Activated CD8-positive, alpha-beta memory T cell treated with anti-CD3 and anti-CD28 coated beads for 1 hour (primary cell): Measurements from ENCODE around the gene BECN2.
"Not testable (repeated sequence)": the region's sequence is repeated elsewhere in the genome, so short reads cannot be mapped to it uniquely, and the experiment has no call there.

Experiments used
- DNase-seq, 2 donors: peaks; one replicate each; pipeline ENCODE4 v3.0.0-alpha.2; 2020; ENCODE audit warnings: low read depth in 1 of 2; ENCODE audit errors: extremely low read depth in 1 of 2

BECN2 gene

DNA sequence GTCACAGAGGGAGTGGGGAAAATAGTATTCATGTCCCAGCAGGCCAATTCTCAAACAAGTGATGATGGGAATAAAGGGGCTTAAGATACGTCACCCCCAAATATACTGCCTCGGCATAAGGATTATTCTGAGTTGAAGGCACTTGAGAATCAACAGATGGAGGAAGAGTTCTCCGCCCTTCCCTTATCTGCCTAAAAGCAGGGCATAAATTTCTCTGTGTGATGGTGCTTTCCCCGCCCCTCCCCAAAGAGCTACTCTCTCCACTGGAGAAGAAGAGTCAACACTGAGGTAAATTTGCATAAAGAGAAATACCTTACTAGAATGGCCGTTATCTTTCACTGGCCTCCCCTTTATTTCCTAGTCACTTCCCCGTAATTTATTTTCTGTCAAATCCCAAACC is 18.7 kb downstream of the BECN2 start:
- no peak for DNase-seq

- no peak for DNase-seq
Observed at GRCh38 chr1:241979071-241979470, 21.5 kb downstream of the BECN2 start.

DNA sequence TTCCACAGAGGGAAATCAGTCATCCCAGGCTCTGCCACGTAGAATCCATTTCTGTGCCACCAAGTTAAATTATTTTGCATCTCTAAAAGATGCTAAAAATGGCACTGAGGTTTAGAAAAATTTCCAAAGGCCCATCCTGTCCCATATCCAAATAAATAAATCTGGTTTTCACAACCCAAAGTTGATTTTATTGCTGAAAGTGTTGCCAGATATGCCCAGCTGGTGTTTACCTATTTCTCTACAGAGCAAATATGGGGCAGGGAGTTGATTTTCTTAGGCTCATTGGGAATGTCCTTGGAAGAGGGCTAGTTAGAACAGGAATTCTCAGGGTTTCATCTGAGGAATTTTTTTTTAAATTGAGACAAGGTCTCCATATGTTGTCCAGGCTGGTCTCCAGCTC is 22.4 kb downstream of the BECN2 start:
- no peak for DNase-seq

- DNase-seq, result no peak
Observed at GRCh38 chr1:241985787-241986186, 28.2 kb downstream of the BECN2 start.

GRCh38 chr1:241988389-241988930 is 30.9 kb downstream of the BECN2 start:
- DNase-seq, result not testable (repeated sequence)

DNA sequence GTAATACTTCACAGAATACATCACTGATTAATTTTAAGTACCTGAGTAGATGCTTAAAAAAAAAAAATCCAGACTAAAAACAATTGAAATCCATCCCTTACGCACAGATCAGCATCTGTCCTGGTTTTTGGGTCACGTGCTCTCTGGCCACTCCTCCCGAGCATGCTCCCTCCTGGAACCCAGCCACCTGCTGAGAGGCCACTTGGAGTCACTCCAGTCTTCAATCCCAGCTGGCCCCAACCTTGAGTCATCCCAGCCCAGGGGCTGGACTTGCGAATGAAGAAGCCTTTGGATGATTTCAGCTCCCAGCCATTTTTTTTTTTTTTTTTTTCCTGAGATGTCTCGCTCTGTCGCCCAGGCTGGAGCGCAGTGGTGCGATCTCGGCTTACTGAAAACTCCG is 32.5 kb downstream of the BECN2 start:
- no peak for DNase-seq

DNA sequence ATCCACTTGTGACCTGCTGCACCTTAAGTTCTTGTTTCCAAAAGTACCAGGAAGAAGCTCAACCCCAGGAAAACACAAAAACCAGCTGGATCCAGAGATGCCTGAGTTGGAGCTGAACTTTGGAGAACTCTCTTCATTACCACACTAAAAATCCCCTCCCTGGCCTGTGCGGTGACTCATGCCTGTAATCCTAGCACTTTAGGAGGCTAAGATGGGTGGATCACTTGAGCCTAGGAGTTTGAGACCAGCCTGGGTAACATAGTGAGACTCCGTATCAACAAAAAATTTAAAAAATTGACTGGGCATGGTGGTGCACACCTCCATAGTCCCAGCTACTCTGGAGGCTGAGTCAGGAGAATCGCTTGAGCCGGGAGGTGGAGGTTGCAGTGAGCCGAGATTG is 35.2 kb downstream of the BECN2 start:
- DNase-seq, result no peak

GRCh38 chr1:241994171-241994570 is 36.6 kb downstream of the BECN2 start:
- no peak for DNase-seq

DNA sequence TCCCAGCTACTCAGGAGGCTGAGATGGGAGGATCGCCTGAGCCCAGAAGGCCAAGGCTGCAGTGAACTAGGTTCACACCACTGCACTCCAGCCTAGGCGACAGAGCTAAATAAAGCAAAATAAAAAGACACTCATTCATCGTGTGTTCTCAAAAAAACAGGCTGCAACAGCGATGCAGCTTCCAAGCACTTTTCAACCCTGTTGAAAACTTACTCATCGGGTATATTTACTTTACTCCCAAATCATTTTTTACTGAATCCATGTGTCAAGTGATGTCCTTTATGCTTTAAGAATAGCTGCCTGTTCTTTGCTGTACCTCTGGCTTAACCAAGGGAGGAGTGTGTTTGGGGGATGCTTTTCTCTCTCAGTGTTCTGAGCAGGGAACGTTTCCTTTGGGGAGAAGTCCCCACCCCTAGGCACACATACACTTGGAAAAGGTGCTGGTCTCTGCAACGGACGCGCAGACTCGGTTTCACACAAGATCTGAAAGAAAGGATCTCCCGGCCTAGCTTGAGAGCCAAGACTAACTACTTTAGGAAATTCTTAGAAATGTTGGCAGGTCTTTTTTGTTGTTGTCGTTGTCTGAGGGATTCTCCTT is 39.9 kb downstream of the BECN2 start:
- no peak for DNase-seq

- peak in 1 of 2 donors; percentile 26 for DNase-seq
Observed at GRCh38 chr1:241998412-241998921, 40.9 kb downstream of the BECN2 start.

- no peak for DNase-seq
Observed at GRCh38 chr1:241999026-241999425, 41.5 kb downstream of the BECN2 start, which contains the start of gene MAP1LC3C. TSS of gene MAP1LC3C (minus strand) at chr1:241999098. CDS start at chr1:241999008, 90 bp downstream.

GRCh38 chr1:242000434-242000833 is 42.9 kb downstream of the BECN2 start:
- DNase-seq, result no peak

DNA sequence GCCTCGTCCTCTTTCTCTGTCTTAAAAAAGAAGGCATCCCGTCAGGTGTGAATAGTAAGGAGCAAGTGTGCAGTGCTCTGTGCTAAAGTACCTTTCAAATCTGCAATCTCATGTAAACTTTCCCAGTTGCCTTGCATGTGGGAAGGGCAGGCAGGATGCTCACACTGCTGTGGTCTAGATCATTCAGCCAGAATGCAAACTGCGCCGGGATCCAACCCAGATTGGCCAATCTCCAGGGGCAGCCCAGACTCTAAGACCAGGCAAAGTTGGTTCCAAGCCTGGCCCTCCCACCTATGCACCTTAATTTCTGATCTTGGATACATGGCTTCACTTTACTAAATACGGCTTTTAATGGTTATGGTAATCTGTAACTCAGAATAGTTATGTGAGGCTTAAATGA is 44.5 kb downstream of the BECN2 start:
- no peak for DNase-seq

DNA sequence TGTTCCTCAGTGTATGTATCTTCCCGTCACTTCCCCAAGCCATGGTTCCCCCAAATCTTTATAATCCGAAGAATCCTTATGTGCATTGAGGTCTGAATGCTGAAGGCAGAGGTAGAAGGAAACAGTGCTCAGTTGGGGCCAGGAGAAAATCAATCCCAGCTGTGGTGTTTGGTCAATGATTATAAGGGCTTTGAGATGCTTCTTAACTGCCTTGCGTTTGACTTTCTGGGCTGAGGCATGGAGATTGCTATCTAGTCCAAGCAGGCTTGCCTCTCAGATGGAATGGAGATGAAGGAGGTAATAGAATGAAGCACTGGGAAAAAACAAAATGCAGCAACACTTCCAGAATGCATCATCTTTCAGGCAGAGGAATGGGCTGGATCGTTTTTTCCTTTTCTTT is 44.9 kb downstream of the BECN2 start:
- no peak for DNase-seq

DNA sequence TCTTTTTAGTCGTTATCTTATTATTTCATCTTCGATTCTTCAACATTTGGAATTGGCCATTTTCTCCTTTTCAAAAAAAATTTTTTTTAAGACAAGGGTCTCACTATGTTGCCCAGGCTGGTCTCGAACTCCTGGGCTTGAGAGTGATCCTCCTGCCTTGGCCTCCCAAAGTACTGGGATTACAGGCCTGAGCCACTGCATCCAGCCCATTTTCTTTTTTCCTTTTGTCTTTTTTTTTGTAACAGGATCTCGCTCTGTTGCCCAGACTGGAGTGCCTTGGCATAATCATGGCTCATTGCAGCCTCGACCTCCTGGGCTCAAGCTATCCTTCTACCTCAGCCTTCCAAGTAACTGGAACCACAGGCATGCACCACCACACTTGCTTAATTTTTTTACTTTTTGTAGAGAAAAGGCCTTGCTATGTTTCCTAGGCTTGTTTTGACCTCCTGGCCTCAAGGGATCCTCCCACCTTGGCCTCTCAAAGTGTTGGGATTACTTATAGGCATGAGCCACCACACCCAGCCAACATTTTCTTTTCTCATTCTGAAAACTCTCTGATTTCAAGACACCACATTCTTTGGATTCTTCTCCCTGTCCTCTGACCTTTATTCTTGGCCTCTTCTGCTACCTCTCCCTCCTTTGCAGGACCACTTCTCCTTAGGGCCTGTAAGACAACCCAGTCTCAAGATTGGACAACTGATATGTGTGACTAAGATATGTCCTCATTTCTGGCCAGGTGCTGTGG is 47.4 kb downstream of the BECN2 start:
- no peak for DNase-seq

DNA sequence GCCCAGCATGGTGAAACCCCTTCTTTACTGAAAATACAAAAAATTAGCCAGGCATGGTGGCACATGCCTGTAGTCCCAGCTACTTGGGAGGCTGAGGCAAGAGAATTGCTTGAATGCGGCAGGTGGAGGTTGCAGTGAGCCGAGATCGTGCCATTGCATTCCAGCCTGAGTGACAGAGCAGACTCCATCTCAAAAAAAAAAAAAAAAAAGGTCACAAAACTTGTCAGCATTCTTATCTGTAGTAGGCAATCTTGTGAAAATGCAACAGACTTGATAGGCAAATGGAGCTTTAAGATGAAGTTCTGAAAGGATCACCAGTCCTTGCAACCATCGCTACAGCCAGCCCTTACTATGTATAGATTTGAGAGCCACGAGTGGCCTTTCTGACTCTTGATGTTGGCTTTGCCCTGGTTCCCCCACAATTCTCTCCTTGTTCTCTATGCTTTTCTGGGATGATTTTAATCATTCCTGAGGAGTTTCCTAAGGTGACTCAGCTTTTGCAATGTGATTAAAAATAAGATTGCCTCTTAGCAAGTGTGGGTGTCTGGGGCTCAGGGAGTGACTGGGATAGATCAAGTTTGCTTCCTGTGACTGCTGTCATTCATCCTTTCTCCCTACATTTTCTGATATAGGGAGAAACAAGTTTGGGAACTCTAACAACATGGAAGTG is 48.4 kb downstream of the BECN2 start:
- no peak for DNase-seq

- DNase-seq, result no peak
Observed at GRCh38 chr1:242006976-242007375, 49.4 kb downstream of the BECN2 start.
